Fibroblast of skin of right quadriceps (primary cell): ENCODE measurements around the gene RASA3.
A peak's percentile ranks its signal among the peaks of the same experiment; 100 is the strongest.

Experiments used
- DNase-seq: peaks from one replicate; pipeline ENCODE4 v3.0.0-alpha.2; 2013

Gene RASA3

GRCh38 chr13:114063545-114064449 lies 68.6 kb downstream of the RASA3 start:
- DNase-seq = peak; percentile 67

GRCh38 chr13:114062754-114063153 lies 69.7 kb downstream of the RASA3 start:
- no peak for DNase-seq

- no peak for DNase-seq
Measured at GRCh38 chr13:114062341-114062740, 70.1 kb downstream of the RASA3 start.

- DNase-seq = no peak
Measured at GRCh38 chr13:114061744-114062143, 70.7 kb downstream of the RASA3 start.

- DNase-seq = no peak
Measured at GRCh38 chr13:114061047-114061446, 71.4 kb downstream of the RASA3 start.

- DNase-seq = no peak
Measured at GRCh38 chr13:114059946-114060860, 72.2 kb downstream of the RASA3 start.

- no peak for DNase-seq
Measured at GRCh38 chr13:114059428-114059827, 73.0 kb downstream of the RASA3 start.

GRCh38 chr13:114058051-114058867 lies 74.2 kb downstream of the RASA3 start:
- DNase-seq = no peak

- no peak for DNase-seq
Measured at GRCh38 chr13:114057166-114058050, 75.0 kb downstream of the RASA3 start.

- DNase-seq = no peak
Measured at GRCh38 chr13:114056205-114057013, 76.0 kb downstream of the RASA3 start.

GRCh38 chr13:114055766-114056165 lies 76.7 kb downstream of the RASA3 start:
- DNase-seq = no peak

GRCh38 chr13:114054830-114055439 lies 77.5 kb downstream of the RASA3 start:
- DNase-seq = no peak

GRCh38 chr13:114054264-114054663 lies 78.2 kb downstream of the RASA3 start:
- DNase-seq = no peak

- DNase-seq = peak; percentile 59
Measured at GRCh38 chr13:114053026-114053425, 79.4 kb downstream of the RASA3 start.

- no peak for DNase-seq
Measured at GRCh38 chr13:114050536-114051450, 81.6 kb downstream of the RASA3 start.

GRCh38 chr13:114049626-114050101 lies 82.8 kb downstream of the RASA3 start:
- DNase-seq = no peak

- no peak for DNase-seq
Measured at GRCh38 chr13:114049026-114049425, 83.4 kb downstream of the RASA3 start.

- no peak for DNase-seq
Measured at GRCh38 chr13:114048443-114048842, 84.0 kb downstream of the RASA3 start.

GRCh38 chr13:114047358-114047881 lies 85.0 kb downstream of the RASA3 start:
- no peak for DNase-seq
